HUES48 (cell line): ENCODE measurements around the gene LRP1B.
"Not testable (repeated sequence)": the region's sequence is repeated elsewhere in the genome, so short reads cannot be mapped to it uniquely, and the experiment has no call there.

Source experiments
- H3K27ac ChIP-seq: one replicate; pipeline ENCODE4 v1.7.0; 2013; ENCODE audit warnings: low read depth, low read length, inconsistent platforms
- H3K27me3 ChIP-seq: 2 replicates; pipeline ENCODE4 v1.6.1; 2013; ENCODE audit warnings: mild to moderate bottlenecking, low read length; ENCODE audit not compliant: control insufficient read depth, insufficient read depth
- H3K36me3 ChIP-seq: 2 replicates; pipeline ENCODE4 v1.6.1; 2013; ENCODE audit warnings: low read length; ENCODE audit not compliant: control insufficient read depth, insufficient read depth
- H3K4me1 ChIP-seq: 2 replicates; pipeline ENCODE4 v1.6.1; 2013; ENCODE audit warnings: mild to moderate bottlenecking, low read length; ENCODE audit not compliant: control insufficient read depth, insufficient read depth
- H3K4me3 ChIP-seq: 2 replicates; pipeline ENCODE4 v1.5.1; 2013; ENCODE audit warnings: mild to moderate bottlenecking, low read depth, low read length
- H3K9ac ChIP-seq: 2 replicates; pipeline ENCODE4 v1.6.1; 2013; ENCODE audit warnings: mild to moderate bottlenecking, low read depth, low read length, moderate library complexity
- H3K9me3 ChIP-seq: 2 replicates; pipeline ENCODE4 v1.6.1; 2013; ENCODE audit warnings: low read length; ENCODE audit not compliant: control insufficient read depth, insufficient read depth

The LRP1B gene

DNA sequence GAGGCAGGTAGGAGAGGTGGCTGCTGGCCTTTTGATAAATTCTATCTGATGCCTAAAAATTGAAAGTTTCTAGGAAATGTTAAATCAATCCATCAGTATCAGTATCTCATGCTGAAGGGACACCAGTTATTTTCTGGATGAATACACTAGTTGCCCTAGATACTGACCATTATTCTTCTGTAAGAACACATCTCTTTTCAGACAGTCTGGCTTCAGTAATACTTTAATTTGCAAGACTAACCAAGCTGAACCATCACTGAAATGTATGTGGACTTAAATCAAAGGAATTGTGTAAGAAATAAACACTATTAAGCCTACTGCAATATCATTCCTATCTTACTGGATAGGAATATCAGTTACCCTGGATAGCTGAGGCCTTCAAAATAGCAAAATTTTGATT, 1546.3 kb downstream of the LRP1B start:
- no peak overlapping the region for H3K4me3 ChIP-seq
- H3K27ac ChIP-seq = no peak overlapping the region

DNA sequence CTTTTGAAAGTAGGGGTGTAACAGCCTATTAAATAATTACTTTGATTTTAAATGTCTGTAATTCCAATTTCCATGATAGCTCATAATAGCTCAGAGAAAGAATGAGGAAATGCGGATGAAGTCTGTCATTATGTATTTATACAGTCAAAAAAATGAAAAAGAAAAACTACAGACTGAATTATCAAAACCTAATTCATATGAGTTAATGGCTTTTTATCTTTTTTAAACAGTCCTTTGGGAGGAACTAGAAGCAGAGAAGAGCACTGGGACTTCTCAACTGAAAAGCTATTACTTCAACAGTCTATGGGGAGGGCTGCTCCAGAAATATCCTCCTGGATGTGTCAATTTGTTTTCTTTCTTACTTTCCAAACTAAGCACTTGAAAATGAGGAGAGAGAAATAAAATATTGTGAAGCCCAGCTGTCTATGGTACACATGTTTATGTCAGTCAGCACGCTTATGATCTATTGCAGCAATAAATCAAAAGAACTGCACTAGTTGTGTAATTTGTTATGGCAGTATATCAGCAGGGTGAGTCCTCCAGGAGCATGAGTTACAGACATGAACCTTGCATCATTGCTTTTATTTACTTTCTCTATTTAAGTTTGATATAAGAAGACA, 1550.2 kb downstream of the LRP1B start:
- H3K4me3 ChIP-seq = no peak overlapping the region
- H3K9ac ChIP-seq = no peak overlapping the region
- no peaks in the 10 kb centered on the region for H3K9me3 ChIP-seq
- H3K27me3 ChIP-seq = no peaks in the 10 kb centered on the region
- no peaks in the 10 kb centered on the region for H3K36me3 ChIP-seq
- no peaks in the 10 kb centered on the region for H3K4me1 ChIP-seq
- no peak overlapping the region for H3K27ac ChIP-seq

More for the DNA sequence above, 1546.3 kb downstream of the LRP1B start:
- no peak overlapping the region for H3K9ac ChIP-seq
- H3K36me3 ChIP-seq = no peaks in the 10 kb centered on the region
- no peaks in the 10 kb centered on the region for H3K9me3 ChIP-seq
- H3K27me3 ChIP-seq = no peaks in the 10 kb centered on the region
- H3K4me1 ChIP-seq = no peaks in the 10 kb centered on the region

DNA sequence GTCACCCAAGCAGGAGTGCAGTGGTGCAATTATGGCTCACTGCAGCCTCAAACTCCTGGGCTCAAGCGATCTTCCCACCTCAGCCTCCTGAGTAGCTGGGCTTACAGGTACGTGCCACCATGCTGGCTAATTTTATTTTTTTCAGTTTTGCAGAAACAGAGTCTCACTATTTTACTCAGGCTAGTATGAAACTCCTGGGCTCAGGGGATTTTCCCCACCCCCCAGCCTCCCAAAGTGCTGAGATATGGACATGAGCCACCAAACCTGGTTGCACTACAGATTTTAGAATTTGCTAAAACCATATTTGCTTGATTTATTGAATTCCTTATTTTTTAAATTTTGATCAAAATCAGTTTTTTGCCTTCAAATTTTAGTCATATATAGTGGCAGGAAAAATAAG, 1553.4 kb downstream of the LRP1B start:
- Histone ChIP-seq H3K9me3 (no peaks in the 10 kb centered on the region), H3K9ac (no peak overlapping the region), H3K36me3 (no peaks in the 10 kb centered on the region), H3K27ac (no peak overlapping the region), H3K4me1 (no peaks in the 10 kb centered on the region), H3K4me3 (no peak overlapping the region), H3K27me3 (no peaks in the 10 kb centered on the region)

DNA sequence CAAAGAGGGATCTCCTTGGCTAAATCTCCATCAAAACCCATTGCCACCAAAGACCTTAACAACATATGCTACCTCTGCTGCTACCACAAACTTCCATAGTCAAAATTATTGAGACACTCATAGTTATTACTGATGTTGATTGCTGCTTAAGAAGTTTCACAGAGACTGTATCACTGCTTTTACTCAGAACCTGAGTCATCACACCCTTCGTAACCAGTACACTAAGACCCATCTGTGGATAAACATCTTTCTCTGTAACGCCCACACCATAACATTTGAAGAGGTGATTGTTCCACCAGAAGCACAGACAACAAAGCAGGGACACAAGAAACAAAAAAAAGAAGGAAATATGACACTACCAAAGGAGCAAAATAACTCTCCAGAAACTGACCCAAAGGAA, 1563.1 kb downstream of the LRP1B start:
- Histone ChIP-seq H3K27me3 (no peaks in the 10 kb centered on the region), H3K4me1 (no peaks in the 10 kb centered on the region), H3K9me3 (no peaks in the 10 kb centered on the region), H3K27ac (no peak overlapping the region), H3K9ac (no peak overlapping the region), H3K36me3 (no peaks in the 10 kb centered on the region), H3K4me3 (no peak overlapping the region)

DNA sequence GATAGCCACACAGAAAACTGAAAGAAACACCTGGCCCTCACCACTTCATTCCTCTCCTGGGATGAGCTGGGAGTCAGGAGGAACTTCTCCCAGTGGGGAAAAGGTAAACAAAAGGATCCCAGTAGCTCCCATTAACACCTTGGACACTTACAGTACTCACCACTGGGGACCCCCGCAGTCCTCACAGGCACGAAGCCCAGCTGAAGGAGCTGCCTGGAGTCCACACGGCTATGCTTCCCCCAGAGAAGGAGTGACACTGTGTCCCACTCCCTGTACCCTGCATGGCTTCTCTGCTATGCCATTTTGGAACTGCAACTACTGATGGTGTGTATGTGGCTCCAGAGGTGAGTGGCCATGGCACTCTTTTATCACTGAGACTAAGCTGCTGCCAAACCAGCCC, 1565.1 kb downstream of the LRP1B start:
- Histone ChIP-seq H3K36me3 (no peaks in the 10 kb centered on the region), H3K9me3 (no peaks in the 10 kb centered on the region), H3K4me3 (no peak overlapping the region), H3K9ac (no peak overlapping the region), H3K27me3 (no peaks in the 10 kb centered on the region), H3K4me1 (no peaks in the 10 kb centered on the region), H3K27ac (no peak overlapping the region)

DNA sequence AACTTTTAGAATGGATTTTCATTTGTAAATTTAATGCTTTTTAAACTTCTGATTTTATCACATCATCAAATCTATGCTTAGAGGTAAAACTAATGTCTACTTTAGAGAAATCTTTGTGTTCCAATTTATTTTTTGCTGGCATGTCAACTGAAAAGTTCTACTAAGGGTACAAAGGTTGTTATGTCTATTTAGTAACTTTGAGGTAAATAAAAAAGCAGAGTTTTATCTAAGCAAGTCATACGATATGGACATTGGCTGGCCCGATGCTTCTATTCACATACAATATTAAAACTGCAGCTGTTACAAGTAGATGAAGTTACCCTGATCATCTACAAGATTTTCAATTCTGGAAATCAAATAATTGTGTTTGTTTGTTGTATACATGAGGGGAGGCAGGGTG, 1575.1 kb downstream of the LRP1B start:
- H3K27me3 ChIP-seq = no peaks in the 10 kb centered on the region
- H3K4me1 ChIP-seq = no peaks in the 10 kb centered on the region
- H3K4me3 ChIP-seq = no peak overlapping the region
- no peaks in the 10 kb centered on the region for H3K36me3 ChIP-seq
- H3K9me3 ChIP-seq = no peaks in the 10 kb centered on the region
- H3K9ac ChIP-seq = no peak overlapping the region
- no peak overlapping the region for H3K27ac ChIP-seq

DNA sequence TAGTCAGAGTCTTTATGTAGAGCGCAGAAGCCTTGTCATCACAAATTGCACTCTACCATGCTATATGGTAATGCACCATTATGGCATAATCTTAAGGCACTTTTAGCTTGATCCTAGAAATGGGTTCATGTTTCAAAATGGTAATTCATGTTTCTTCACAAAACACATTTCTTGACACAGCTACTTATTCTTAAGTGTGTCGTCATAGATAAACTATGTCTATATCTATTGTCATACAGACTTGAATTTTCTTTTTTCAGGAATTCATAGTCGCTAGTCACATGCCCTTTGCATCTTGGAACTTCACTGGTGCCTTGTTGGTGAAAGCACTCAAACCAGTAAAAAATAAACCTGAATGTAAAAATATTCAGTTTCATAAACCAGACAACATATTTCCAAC, 1578.2 kb downstream of the LRP1B start:
- Histone ChIP-seq H3K27ac (no peak overlapping the region), H3K9me3 (no peaks in the 10 kb centered on the region), H3K36me3 (no peaks in the 10 kb centered on the region)

DNA sequence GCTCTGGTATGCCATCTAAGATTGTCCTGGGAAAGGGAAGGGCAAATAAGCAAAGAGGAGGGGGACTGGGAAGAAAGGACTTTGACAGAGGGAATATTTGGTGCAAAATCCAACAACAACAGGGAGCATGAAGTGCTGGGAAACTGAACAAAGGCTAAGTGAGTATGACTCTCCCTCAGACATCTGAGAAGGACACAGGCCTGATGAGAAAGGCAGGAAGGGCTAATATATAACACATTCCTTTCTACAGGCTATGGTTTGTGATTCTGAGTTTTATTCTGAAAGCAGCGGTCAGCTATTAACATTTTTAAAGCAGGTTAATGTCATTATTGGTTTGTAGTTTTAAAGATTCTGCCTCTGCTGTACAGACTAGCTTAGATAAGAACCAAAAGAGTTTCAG, 1579.5 kb downstream of the LRP1B start:
- H3K4me1 ChIP-seq = no peaks in the 10 kb centered on the region
- no peak overlapping the region for H3K9ac ChIP-seq
- H3K36me3 ChIP-seq = no peaks in the 10 kb centered on the region
- no peaks in the 10 kb centered on the region for H3K27me3 ChIP-seq
- H3K27ac ChIP-seq = no peak overlapping the region
- no peak overlapping the region for H3K4me3 ChIP-seq
- H3K9me3 ChIP-seq = no peaks in the 10 kb centered on the region

More for the DNA sequence above, 1578.2 kb downstream of the LRP1B start:
- Histone ChIP-seq H3K27me3 (no peaks in the 10 kb centered on the region), H3K4me1 (no peaks in the 10 kb centered on the region), H3K4me3 (no peak overlapping the region), H3K9ac (no peak overlapping the region)

DNA sequence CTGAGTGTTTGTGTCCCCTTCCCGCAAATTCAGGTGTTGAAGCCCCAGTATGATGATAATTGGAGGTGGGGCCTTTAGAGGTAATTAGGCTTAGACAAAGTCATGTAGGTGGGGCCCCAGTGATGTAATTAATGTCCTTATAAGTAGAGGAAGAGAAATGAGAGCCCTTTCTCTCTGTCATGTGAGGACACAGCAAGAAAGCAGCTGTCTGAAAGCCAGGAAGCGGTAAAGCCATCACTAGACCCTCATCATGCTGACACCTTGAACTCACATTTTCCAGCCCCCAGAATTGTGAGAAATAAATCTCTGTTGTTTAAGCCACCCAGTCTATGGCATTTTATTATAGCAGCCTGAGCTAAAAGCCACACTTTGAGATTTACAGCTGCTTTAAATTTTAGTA, 1580.0 kb downstream of the LRP1B start:
- Histone ChIP-seq H3K27me3 (no peaks in the 10 kb centered on the region), H3K9me3 (no peaks in the 10 kb centered on the region), H3K4me1 (no peaks in the 10 kb centered on the region)

DNA sequence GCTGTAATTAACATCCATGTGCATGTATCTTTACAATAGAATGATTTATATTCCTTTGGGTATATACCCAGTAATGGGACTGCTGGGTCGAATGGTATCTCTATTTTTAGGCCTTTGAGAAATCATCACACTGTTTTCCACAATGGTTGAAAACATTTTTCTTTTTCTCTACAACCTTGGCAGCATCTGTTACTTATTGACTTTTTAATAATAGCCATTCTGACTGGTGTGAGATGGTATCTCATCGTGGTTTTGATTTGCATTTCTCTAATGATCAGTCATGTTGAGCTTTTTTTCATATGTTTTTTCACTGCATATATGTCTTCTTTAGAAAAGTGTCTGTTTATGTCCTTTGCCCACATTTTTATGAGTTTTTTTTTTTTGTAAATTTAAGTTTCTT, 1586.0 kb downstream of the LRP1B start:
- H3K4me3 ChIP-seq, H3K27me3 ChIP-seq, H3K36me3 ChIP-seq, H3K9me3 ChIP-seq, H3K9ac ChIP-seq, H3K27ac ChIP-seq, H3K4me1 ChIP-seq: not testable (repeated sequence)

More for the DNA sequence above, 1580.0 kb downstream of the LRP1B start:
- H3K27ac ChIP-seq = no peak overlapping the region
- H3K36me3 ChIP-seq = no peaks in the 10 kb centered on the region
- no peak overlapping the region for H3K4me3 ChIP-seq
- H3K9ac ChIP-seq = no peak overlapping the region

DNA sequence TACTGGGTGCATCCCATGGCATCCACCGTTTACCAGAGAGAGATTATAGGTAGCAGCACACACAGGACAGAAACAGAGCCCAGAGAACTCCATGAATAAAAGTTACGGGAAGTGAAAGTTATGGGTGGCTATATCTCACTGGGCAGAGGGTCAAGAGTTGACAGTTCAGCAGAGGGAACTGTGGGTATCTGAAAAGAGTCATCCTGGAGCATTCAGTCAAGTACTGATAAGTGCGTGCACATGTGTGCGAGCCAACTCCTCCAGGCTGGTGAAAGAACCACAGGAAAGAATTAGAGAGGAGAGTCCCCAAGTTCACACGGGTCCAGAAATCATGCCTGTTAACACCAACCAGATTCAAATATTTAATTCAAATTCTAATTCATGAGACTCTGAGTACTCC, 1588.2 kb downstream of the LRP1B start:
- Histone ChIP-seq H3K27me3 (no peaks in the 10 kb centered on the region), H3K4me1 (peaks cover 6% of the 10 kb centered on the region), H3K36me3 (no peaks in the 10 kb centered on the region), H3K27ac (no peak overlapping the region), H3K9ac (no peak overlapping the region), H3K4me3 (no peak overlapping the region), H3K9me3 (no peaks in the 10 kb centered on the region)
